Bladder microvascular endothelial cell (primary cell): Measurements from ENCODE around the gene YIF1B. TPM values are rescaled to one million over a fixed set of nuclear protein-coding genes. Genes with fewer than 3 reads are reported as not detected.

Experiments used
- total RNA-seq: library from RNA; depleted of rRNA; stranded (reverse); fragments of >200 nt; gene quantifications from 2 replicates; pipeline ENCODE4 v1.2.3, GENCODE V29; 2014

The YIF1B gene
- 74.0 and 89.5 TPM in 2 replicates for total RNA-seq

GRCh38 chr19:38315657-38316476, at the start of gene YIF1B:
Gene YIF1B (minus strand): TSS chr19:38315947. CDS start chr19:38315917, 30 bp downstream.

GRCh38 chr19:38319421-38320258, 3.9 kb upstream of the YIF1B start, which contains the start of gene KCNK6:
Gene KCNK6 (plus strand): TSS chr19:38319845. CDS start chr19:38319951, 106 bp downstream.

GRCh38 chr19:38303517-38304351, 12.0 kb downstream of the YIF1B start, which contains the start of gene C19orf33:
Gene C19orf33 (plus strand): TSS chr19:38304251. CDS start chr19:38304262, 11 bp downstream.

GRCh38 chr19:38264486-38265212, 51.1 kb downstream of the YIF1B start, which contains the start of gene SPINT2:
Gene SPINT2 (plus strand): TSS chr19:38264573. CDS start chr19:38264893, 320 bp downstream.

Other genes starting within 250 kb of the YIF1B start
- gene DPF1, start 91.7 kb downstream of the YIF1B start, total RNA-seq, result 0.31 and 0.32 TPM in 2 replicates
- gene PPP1R14A, start 59.6 kb downstream of the YIF1B start, total RNA-seq, result 4.4 and 6.1 TPM in 2 replicates
- 7.0 and 61.4 TPM in 2 replicates for gene SPINT2, start 51.4 kb downstream of the YIF1B start, total RNA-seq
- 1.1 and 34.5 TPM in 2 replicates for gene C19orf33, start 11.7 kb downstream of the YIF1B start, total RNA-seq
- 7.8 and 11.1 TPM in 2 replicates for gene KCNK6, start 3.9 kb upstream of the YIF1B start, total RNA-seq
- 0.16 and 3.5 TPM in 2 replicates for gene CATSPERG, start 19.9 kb upstream of the YIF1B start, total RNA-seq
- 200 and 216 TPM in 2 replicates for gene PSMD8, start 58.6 kb upstream of the YIF1B start, total RNA-seq
- gene GGN, start 72.1 kb upstream of the YIF1B start, total RNA-seq, result 0.13 and 0.16 TPM in 2 replicates
- 0.76 and 1.8 TPM in 2 replicates for gene SPRED3, start 72.8 kb upstream of the YIF1B start, total RNA-seq
- gene FAM98C, start 87.1 kb upstream of the YIF1B start, total RNA-seq, result 4.5 and 5.8 TPM in 2 replicates
- gene RASGRP4, start 110.3 kb upstream of the YIF1B start, total RNA-seq, result not detected in 2 replicates
- not detected in 2 replicates for gene RYR1, start 117.7 kb upstream of the YIF1B start, total RNA-seq